Measurements from ENCODE around the gene ZNF608.

The ZNF608 gene

DNA sequence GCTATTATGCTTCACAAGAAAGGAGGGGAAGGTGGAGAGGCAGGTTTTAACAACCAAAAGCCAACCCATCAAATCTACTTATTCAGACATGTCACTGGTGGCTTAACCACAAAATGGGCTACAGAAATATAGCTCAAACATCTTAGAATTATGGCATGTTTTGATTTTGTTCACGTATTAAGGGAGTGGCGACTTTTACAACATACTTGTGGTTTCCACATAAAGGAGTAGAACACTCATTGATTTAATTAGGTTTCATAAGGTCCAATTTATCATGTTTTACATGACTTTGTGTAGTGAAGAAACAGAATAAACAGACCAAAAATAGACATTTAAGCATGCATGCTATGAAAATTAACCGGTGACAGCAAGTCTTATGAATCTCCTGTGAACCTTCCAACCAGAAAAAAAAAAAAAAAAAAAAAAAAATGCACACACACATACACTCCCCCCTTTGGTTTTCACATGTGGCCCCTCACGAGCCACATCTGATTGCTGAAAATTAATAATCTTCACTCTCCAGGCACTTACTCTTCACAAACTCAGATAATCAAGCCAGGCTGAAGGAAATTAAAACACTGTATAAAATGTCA, 5.4 kb downstream of the ZNF608 start:
- H3K4me3 ChIP-seq (ENCODE audit: low read depth, low read length) = no peak overlapping the region
- TF ChIP-seq CTCF (IDR thresholded peaks at IDR 0.05; ENCODE audit: low read depth, low read length) = no peak

DNA sequence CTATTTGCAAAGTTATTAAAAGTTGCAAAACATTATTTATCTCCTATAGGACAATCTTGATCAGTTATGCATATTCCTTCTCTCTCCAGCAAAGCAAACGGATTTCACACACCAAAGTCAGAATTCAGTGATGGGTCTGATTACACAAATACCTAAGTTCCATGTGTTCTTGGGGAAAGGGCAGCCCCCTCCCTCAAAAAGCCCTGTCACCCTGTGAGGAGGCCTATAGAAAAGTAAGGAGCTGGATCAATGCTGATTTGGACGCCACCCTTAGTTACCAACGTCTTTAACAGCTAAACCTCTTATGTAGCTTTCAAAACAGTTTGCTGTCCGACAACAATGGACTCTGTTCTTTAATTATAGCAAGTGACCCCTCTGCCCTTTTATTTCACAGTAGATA, 6.4 kb downstream of the ZNF608 start:
- H3K4me3 ChIP-seq (ENCODE audit: low read depth, low read length) = no peak overlapping the region
- TF ChIP-seq CTCF (IDR thresholded peaks at IDR 0.05; ENCODE audit: low read depth, low read length) = no peak

DNA sequence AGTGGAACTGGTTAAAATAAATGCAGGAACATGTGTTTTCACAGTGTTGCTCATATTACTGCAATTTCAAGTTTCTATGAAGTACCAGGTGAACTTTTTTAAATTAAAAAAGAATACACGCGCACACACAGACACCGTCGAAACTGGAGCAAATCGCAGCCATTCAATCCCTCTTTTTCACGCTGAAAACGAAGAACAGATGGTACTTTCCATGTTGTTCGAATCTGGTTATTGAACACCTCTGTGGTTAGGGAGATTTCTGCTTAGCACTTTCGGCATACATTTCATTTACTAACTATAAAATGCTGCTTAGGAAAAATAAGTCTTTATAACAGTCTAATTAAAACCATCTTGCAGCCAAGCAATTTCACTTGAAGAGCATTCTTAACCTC, 6.8 kb downstream of the ZNF608 start:
- H3K4me3 ChIP-seq (ENCODE audit: low read depth, low read length) = no peak overlapping the region
- TF ChIP-seq CTCF (IDR thresholded peaks at IDR 0.05; ENCODE audit: low read depth, low read length) = no peak

DNA sequence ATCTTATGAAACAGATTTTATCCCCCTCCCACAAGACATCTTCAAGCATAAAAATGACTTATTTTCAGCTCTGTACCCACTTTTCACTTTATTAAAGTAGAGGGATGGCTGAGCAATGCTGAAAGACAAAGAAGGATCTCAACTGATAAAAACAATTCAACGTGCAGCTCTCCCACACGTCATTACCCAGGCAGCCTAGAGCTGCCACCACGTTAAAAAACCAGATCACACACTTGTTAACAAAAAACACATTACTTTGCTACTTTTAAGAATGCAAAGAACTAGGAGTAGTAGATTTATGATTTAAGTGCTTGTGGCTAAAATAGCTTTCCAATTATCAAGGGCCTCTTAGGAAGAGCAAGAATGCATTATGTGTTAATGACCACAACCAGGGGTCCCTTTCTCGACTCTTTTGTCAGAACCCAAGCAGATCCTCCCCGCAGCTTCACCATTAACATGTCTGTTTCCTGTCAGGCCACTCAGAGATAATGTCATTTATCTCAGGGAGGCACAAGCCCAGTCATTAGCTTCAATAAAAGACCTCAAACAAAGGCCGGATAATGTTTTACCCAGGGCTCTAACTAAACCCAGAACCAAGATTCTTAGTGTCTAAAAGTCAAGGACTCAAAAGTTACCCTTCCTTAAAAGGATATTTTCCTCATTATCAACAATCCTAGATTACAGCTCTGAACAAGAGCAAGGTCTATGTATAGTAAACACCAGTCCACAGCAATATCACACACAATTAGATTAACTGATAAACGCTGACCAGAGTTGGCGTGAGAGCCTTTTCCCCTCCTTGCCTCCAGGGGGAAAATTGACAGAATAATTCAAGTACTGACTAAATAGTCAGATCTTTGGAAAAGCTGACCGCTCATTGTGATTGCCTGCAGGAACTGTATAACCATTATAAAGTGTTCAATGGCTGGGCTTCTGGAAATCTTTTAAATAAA, 7.5 kb downstream of the ZNF608 start:
- no peak overlapping the region for H3K4me3 ChIP-seq (ENCODE audit: low read depth, low read length)
- no peak for TF ChIP-seq CTCF (IDR thresholded peaks at IDR 0.05; ENCODE audit: low read depth, low read length)

GRCh38 chr5:124737651-124738050, 8.8 kb downstream of the ZNF608 start:
- H3K4me3 ChIP-seq (ENCODE audit: low read depth, low read length) = no peak overlapping the region
- TF ChIP-seq CTCF (IDR thresholded peaks at IDR 0.05; ENCODE audit: low read depth, low read length) = no peak

DNA sequence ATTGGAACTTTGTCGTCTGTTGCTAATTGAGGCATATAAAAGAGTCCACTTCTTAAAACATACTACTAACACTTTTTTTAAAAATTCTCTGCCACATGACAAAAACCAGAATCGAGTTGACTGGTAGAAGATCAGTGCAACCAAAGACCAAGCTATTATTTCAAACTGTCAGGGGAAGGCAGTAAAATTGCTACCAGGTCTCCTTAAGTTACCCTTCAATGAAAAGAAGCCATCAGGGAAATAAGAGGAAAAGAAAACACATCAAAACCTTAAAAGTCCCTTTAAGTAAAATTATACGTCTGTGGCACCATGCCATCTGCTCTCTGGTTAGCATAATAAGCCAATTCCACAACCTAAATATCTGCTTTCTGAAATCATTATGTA, 9.6 kb downstream of the ZNF608 start:
- H3K4me3 ChIP-seq (ENCODE audit: low read depth, low read length) = no peak overlapping the region; the same call in 1 of the 2 replicates
- no peak for TF ChIP-seq CTCF (IDR thresholded peaks at IDR 0.05; ENCODE audit: low read depth, low read length)

Data from WI38 (cell line).